ENCODE results near the gene IRF8.
A peak's percentile ranks its signal among the peaks of the same experiment; 100 is the strongest.

The IRF8 gene

GRCh38 chr16:85947230-85948137, 48.5 kb downstream of the IRF8 start:
- Histone ChIP-seq H3K9ac (ENCODE audit: low read length) (no peak overlapping the region), H3K9me3 (ENCODE audit: control insufficient read depth, low read length) (no peaks in the 10 kb centered on the region), H2BK12ac (ENCODE audit: low read length in 2 of 2) (no peak overlapping the region), H4K8ac (ENCODE audit: low read length) (no peak overlapping the region), H3K27ac (ENCODE audit: low read length, poor library complexity, severe bottlenecking) (no peak overlapping the region), H3K18ac (ENCODE audit: low read depth in 1 of 2, low read length in 2 of 2) (no peak overlapping the region), H3K79me1 (replicated peaks; ENCODE audit: low read length, poor library complexity, severe bottlenecking) (no peaks in the 10 kb centered on the region), H2BK15ac (ENCODE audit: low read depth, poor library complexity, severe bottlenecking) (no peak overlapping the region), H2AFZ (ENCODE audit: low read depth, low read length) (no peak overlapping the region), H3K4ac (ENCODE audit: low read depth in 1 of 2, low read length in 2 of 2) (no peak overlapping the region), H3K36me3 (ENCODE audit: control insufficient read depth in 1 of 2, insufficient read depth in 2 of 2, low read depth in 1 of 2, low read length in 2 of 2) (no peaks in the 10 kb centered on the region), H3K4me3 (ENCODE audit: insufficient read depth in 1 of 2, low read depth in 1 of 2, low read length in 2 of 2) (no peak overlapping the region), H2BK120ac (ENCODE audit: low read depth, low read length) (no peak overlapping the region), H2BK5ac (ENCODE audit: low read depth, low read length, poor library complexity, severe bottlenecking) (no peak overlapping the region), H2AK5ac (ENCODE audit: low read length, severe bottlenecking) (no peak overlapping the region), H3K23ac (ENCODE audit: low read length in 2 of 2) (no peak overlapping the region), H4K91ac (ENCODE audit: low read length) (no peak overlapping the region), H3K4me2 (ENCODE audit: low read length, poor library complexity, severe bottlenecking) (no peak overlapping the region), H3K27me3 (ENCODE audit: control insufficient read depth in 1 of 2, insufficient read depth in 1 of 2, low read length in 2 of 2) (peaks cover 0 to 69% of the 10 kb centered on the region in 2 experiments), H3K4me1 (ENCODE audit: control insufficient read depth, insufficient read depth, low read depth, low read length) (no peaks in the 10 kb centered on the region), H3K14ac (ENCODE audit: low read length in 2 of 2) (no peak overlapping the region)
- no peak for DNase-seq
- 92% methylated on average over 32 of the region's 32 CpGs for WGBS

DNA sequence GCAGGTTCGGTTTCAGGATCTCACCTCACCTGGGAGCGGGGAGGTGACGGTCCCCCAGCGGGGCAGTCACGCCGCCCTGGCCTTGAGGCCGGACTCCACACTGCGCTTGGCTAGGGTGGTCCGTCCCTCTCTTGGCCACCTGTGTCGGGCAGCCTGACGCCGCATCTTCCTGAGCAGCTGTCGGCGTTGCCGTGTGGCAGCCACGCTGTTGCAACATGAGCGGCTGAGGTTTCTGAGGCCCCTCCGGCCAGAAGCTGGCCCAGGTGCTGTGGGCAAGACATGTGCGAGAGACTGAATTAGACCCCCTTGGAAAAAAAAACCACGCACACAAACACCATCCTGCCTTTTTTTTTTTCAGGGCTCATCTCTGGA, 49.2 kb downstream of the IRF8 start:
- 91% methylated on average over 20 of the region's 20 CpGs for WGBS
- H3K4ac ChIP-seq (ENCODE audit: low read depth in 1 of 2, low read length in 2 of 2) = no peak overlapping the region
- no peak overlapping the region for H3K4me2 ChIP-seq (ENCODE audit: low read length, poor library complexity, severe bottlenecking)
- no peak overlapping the region for H2BK5ac ChIP-seq (ENCODE audit: low read depth, low read length, poor library complexity, severe bottlenecking)
- no peak overlapping the region for H2BK12ac ChIP-seq (ENCODE audit: low read length in 2 of 2)
- DNase-seq = no peak
- H3K14ac ChIP-seq (ENCODE audit: low read length in 2 of 2) = no peak overlapping the region
- H3K27me3 ChIP-seq (ENCODE audit: control insufficient read depth in 1 of 2, insufficient read depth in 1 of 2, low read length in 2 of 2) = peaks cover 0 to 72% of the 10 kb centered on the region in 2 experiments
- H3K9me3 ChIP-seq (ENCODE audit: control insufficient read depth, low read length) = no peaks in the 10 kb centered on the region
- H2BK15ac ChIP-seq (ENCODE audit: low read depth, poor library complexity, severe bottlenecking) = peak overlapping the region; percentile 70
- H3K9ac ChIP-seq (ENCODE audit: low read length) = no peak overlapping the region
- no peak overlapping the region for H2AFZ ChIP-seq (ENCODE audit: low read depth, low read length)
- no peak overlapping the region for H4K8ac ChIP-seq (ENCODE audit: low read length)
- H3K27ac ChIP-seq (ENCODE audit: low read length, poor library complexity, severe bottlenecking) = no peak overlapping the region
- no peaks in the 10 kb centered on the region for H3K36me3 ChIP-seq (ENCODE audit: control insufficient read depth in 1 of 2, insufficient read depth in 2 of 2, low read depth in 1 of 2, low read length in 2 of 2)
- H3K4me3 ChIP-seq (ENCODE audit: insufficient read depth in 1 of 2, low read depth in 1 of 2, low read length in 2 of 2) = no peak overlapping the region
- no peak overlapping the region for H2BK120ac ChIP-seq (ENCODE audit: low read depth, low read length)
- H3K18ac ChIP-seq (ENCODE audit: low read depth in 1 of 2, low read length in 2 of 2) = no peak overlapping the region
- H2AK5ac ChIP-seq (ENCODE audit: low read length, severe bottlenecking) = no peak overlapping the region
- H4K91ac ChIP-seq (ENCODE audit: low read length) = no peak overlapping the region
- no peaks in the 10 kb centered on the region for H3K4me1 ChIP-seq (ENCODE audit: control insufficient read depth, insufficient read depth, low read depth, low read length)
- H3K23ac ChIP-seq (ENCODE audit: low read length in 2 of 2) = no peak overlapping the region
- no peaks in the 10 kb centered on the region for H3K79me1 ChIP-seq (replicated peaks; ENCODE audit: low read length, poor library complexity, severe bottlenecking)

DNA sequence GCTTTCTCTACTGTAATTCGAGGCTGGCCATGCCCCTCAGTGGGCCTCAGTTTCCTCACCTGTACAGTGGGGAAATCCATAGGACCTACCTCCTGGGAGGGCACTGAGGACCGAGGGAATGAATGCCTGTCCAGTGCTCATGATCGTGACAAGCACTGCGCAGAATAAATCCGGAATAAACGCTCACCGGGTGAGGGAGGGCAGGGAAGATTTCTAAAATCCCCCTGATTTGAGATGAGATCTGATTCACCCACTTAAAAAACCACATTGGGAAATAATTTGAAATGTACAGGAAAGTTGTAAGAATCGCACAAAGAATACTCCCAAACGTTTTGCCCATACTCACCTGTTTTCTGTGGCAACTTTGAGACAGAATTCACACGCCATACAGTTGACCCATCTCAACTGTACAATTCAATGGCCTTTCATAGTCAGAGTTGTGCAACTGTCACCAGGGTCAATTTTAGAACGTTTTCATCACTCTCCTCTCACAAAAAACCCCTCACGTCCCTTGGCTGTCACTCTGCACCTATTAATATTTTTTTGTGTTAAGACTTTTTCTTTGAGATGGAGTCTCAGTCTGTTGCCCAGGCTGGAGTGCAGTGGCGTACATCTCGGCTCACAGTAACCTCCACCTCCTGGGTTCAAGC, 49.8 kb downstream of the IRF8 start:
- H2BK5ac ChIP-seq (ENCODE audit: low read depth, low read length, poor library complexity, severe bottlenecking) = no peak overlapping the region
- peaks cover 0 to 71% of the 10 kb centered on the region in 2 experiments for H3K27me3 ChIP-seq (ENCODE audit: control insufficient read depth in 1 of 2, insufficient read depth in 1 of 2, low read length in 2 of 2)
- no peaks in the 10 kb centered on the region for H3K79me1 ChIP-seq (replicated peaks; ENCODE audit: low read length, poor library complexity, severe bottlenecking)
- no peak overlapping the region for H3K14ac ChIP-seq (ENCODE audit: low read length in 2 of 2)
- H2AK5ac ChIP-seq (ENCODE audit: low read length, severe bottlenecking) = no peak overlapping the region
- no peaks in the 10 kb centered on the region for H3K4me1 ChIP-seq (ENCODE audit: control insufficient read depth, insufficient read depth, low read depth, low read length)
- no peak overlapping the region for H3K4ac ChIP-seq (ENCODE audit: low read depth in 1 of 2, low read length in 2 of 2)
- no peak overlapping the region for H3K18ac ChIP-seq (ENCODE audit: low read depth in 1 of 2, low read length in 2 of 2)
- no peak overlapping the region for H3K27ac ChIP-seq (ENCODE audit: low read length, poor library complexity, severe bottlenecking)
- 86% methylated on average over 13 of the region's 14 CpGs for WGBS
- DNase-seq = no peak
- no peaks in the 10 kb centered on the region for H3K36me3 ChIP-seq (ENCODE audit: control insufficient read depth in 1 of 2, insufficient read depth in 2 of 2, low read depth in 1 of 2, low read length in 2 of 2)
- H4K8ac ChIP-seq (ENCODE audit: low read length) = no peak overlapping the region
- H2BK12ac ChIP-seq (ENCODE audit: low read length in 2 of 2) = no peak overlapping the region
- H2BK120ac ChIP-seq (ENCODE audit: low read depth, low read length) = no peak overlapping the region
- no peak overlapping the region for H3K23ac ChIP-seq (ENCODE audit: low read length in 2 of 2)
- no peak overlapping the region for H2AFZ ChIP-seq (ENCODE audit: low read depth, low read length)
- H3K4me2 ChIP-seq (ENCODE audit: low read length, poor library complexity, severe bottlenecking) = no peak overlapping the region
- no peak overlapping the region for H3K9ac ChIP-seq (ENCODE audit: low read length)
- no peak overlapping the region for H3K4me3 ChIP-seq (ENCODE audit: insufficient read depth in 1 of 2, low read depth in 1 of 2, low read length in 2 of 2)
- H2BK15ac ChIP-seq (ENCODE audit: low read depth, poor library complexity, severe bottlenecking) = no peak overlapping the region
- no peaks in the 10 kb centered on the region for H3K9me3 ChIP-seq (ENCODE audit: control insufficient read depth, low read length)
- no peak overlapping the region for H4K91ac ChIP-seq (ENCODE audit: low read length)

DNA sequence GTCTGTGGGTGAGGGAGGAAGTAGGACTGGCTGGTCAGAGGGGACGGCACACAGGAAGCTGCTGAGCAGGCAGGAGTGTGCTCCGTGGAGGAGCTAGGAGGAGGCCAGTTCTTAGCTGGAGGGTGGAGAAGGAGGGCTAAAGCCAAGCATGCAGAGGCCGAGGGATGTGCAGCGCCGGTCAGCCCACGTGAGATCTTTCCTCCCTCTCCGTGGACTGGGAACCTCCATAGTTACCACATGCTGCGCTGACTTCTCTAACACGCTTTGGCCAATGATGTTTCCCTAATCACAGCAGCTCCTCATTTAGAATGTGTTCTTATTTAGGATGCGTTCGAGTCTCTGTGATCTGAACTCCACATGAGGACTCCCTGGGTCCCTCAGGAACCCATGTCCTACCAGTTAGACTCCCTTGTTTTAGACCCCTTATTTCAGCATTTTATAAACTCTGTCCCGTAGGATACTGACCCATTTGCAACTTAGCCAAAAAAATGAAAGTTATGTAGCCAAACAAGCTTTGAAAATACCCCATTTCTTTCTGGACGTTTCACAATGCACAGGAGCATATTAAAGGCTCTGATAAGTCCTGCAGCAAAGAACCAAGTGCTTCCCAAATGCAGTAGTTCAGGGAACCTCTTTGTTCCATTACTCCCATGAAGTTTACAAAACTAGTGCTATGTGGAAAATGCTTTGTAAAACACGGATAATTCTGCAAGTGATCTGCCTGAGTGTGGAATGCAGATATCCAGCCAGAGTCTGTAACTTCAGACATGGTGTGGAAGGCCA, 51.4 kb downstream of the IRF8 start:
- Histone ChIP-seq H2AK5ac (ENCODE audit: low read length, severe bottlenecking) (no peak overlapping the region), H3K79me1 (replicated peaks; ENCODE audit: low read length, poor library complexity, severe bottlenecking) (no peaks in the 10 kb centered on the region), H3K4me2 (ENCODE audit: low read length, poor library complexity, severe bottlenecking) (no peak overlapping the region), H2BK120ac (ENCODE audit: low read depth, low read length) (no peak overlapping the region), H2AFZ (ENCODE audit: low read depth, low read length) (no peak overlapping the region), H4K8ac (ENCODE audit: low read length) (no peak overlapping the region), H3K23ac (ENCODE audit: low read length in 2 of 2) (peak overlapping the region in 1 of 2 experiments; percentile 23), H3K14ac (ENCODE audit: low read length in 2 of 2) (no peak overlapping the region), H3K27ac (ENCODE audit: low read length, poor library complexity, severe bottlenecking) (no peak overlapping the region), H3K9me3 (ENCODE audit: control insufficient read depth, low read length) (no peaks in the 10 kb centered on the region), H2BK5ac (ENCODE audit: low read depth, low read length, poor library complexity, severe bottlenecking) (no peak overlapping the region), H2BK15ac (ENCODE audit: low read depth, poor library complexity, severe bottlenecking) (no peak overlapping the region), H3K4ac (ENCODE audit: low read depth in 1 of 2, low read length in 2 of 2) (no peak overlapping the region), H4K91ac (ENCODE audit: low read length) (no peak overlapping the region), H3K27me3 (ENCODE audit: control insufficient read depth in 1 of 2, insufficient read depth in 1 of 2, low read length in 2 of 2) (peaks cover 0 to 60% of the 10 kb centered on the region in 2 experiments), H3K9ac (ENCODE audit: low read length) (no peak overlapping the region), H3K36me3 (ENCODE audit: control insufficient read depth in 1 of 2, insufficient read depth in 2 of 2, low read depth in 1 of 2, low read length in 2 of 2) (no peaks in the 10 kb centered on the region), H3K4me3 (ENCODE audit: insufficient read depth in 1 of 2, low read depth in 1 of 2, low read length in 2 of 2) (no peak overlapping the region), H3K4me1 (ENCODE audit: control insufficient read depth, insufficient read depth, low read depth, low read length) (no peaks in the 10 kb centered on the region), H3K18ac (ENCODE audit: low read depth in 1 of 2, low read length in 2 of 2) (no peak overlapping the region), H2BK12ac (ENCODE audit: low read length in 2 of 2) (no peak overlapping the region)
- WGBS = 79% methylated on average over 14 of the region's 14 CpGs
- no peak for DNase-seq
